ENCODE measurements around the gene EHD4.

DNA sequence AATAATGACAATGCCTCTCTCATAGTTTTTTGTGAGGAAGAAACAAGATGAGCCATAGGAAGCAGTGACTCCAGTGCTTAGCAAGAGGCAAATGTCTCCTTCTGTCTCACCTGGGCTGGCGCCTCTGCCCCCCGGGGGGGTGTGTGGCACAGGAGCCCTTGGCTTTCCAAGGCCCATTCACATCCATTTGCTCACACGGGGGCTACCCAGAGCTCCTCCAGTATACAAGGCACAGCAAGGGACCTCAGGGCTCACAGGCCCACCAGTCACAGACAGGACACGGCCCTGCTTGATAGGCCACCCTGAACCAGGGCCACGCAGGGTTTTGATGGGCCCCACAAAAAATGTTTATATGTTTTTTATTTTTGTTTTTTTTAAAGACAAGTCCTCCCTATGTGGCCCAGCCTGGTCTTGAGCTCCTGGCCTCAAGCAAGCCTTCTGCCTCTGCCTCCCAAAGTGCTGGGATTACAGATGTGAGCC lies 21.9 kb upstream of the EHD4 start:
- no peak for TF ChIP-seq CTCF (IDR thresholded peaks at IDR 0.05)
- no peak for TF ChIP-seq POLR2A (IDR thresholded peaks at IDR 0.05)

Measured in gastroesophageal sphincter (tissue), 3 donors.